Smooth muscle cell (in vitro differentiated cells): ENCODE results near the gene PTPRK. TPM values are rescaled to one million over a fixed set of nuclear protein-coding genes. Genes with fewer than 3 reads are reported as not detected.

Experiments
- DNase-seq: peaks from one replicate; lab custom pipeline; 2025; ENCODE audit not compliant: unreplicated experiment; lab: John Stamatoyannopoulos, UW
- H2AFZ ChIP-seq: fragments of 200-600 bp; sonication (generic); 2 replicates; pipeline ENCODE4 v1.6.0; 2016; ENCODE audit warnings: antibody characterized with exemption, low read depth, mild to moderate bottlenecking
- H3F3A ChIP-seq: fragments of 200-600 bp; sonication (generic); 2 replicates; pipeline ENCODE4 v1.6.0; 2017; ENCODE audit warnings: antibody characterized with exemption, low read depth
- H3K27ac ChIP-seq: fragments of 200-600 bp; sonication (generic); 2 replicates; pipeline ENCODE4 v1.5.1; 2016; ENCODE audit warnings: low read depth, mild to moderate bottlenecking
- H3K27me3 ChIP-seq: fragments of 200-600 bp; sonication (generic); 2 replicates; pipeline ENCODE4 v1.6.1; 2016; ENCODE audit warnings: low read depth, mild to moderate bottlenecking
- H3K36me3 ChIP-seq: fragments of 200-600 bp; sonication (generic); 2 replicates; pipeline ENCODE4 v1.5.1; 2016; ENCODE audit warnings: low read depth
- H3K4me1 ChIP-seq: fragments of 200-600 bp; sonication (generic); 2 replicates; pipeline ENCODE4 v1.5.1; 2016; ENCODE audit warnings: low read depth
- H3K4me2 ChIP-seq: fragments of 200-600 bp; sonication (generic); 2 replicates; pipeline ENCODE4 v1.6.0; 2016; ENCODE audit warnings: mild to moderate bottlenecking
- H3K4me3 ChIP-seq: fragments of 200-600 bp; sonication (generic); 2 replicates; pipeline ENCODE4 v1.5.1; 2016; ENCODE audit warnings: mild to moderate bottlenecking
- H3K79me2 ChIP-seq: fragments of 200-600 bp; sonication (generic); 2 replicates; pipeline ENCODE4 v1.6.0; 2016; ENCODE audit warnings: low read depth, mild to moderate bottlenecking
- H3K9ac ChIP-seq: fragments of 200-600 bp; sonication (generic); 2 replicates; pipeline ENCODE4 v1.6.0; 2016; ENCODE audit warnings: low read depth
- H3K9me3 ChIP-seq: fragments of 200-600 bp; sonication (generic); replicated peaks from 2 replicates; pipeline ENCODE4 v1.5.1; 2016; ENCODE audit warnings: low read depth
- H4K20me1 ChIP-seq: fragments of 200-600 bp; sonication (generic); 2 replicates; pipeline ENCODE4 v1.6.0; 2016; ENCODE audit warnings: low read depth
- CTCF ChIP-seq: fragments of 200-600 bp; sonication (generic); IDR thresholded peaks from 2 replicates; pipeline ENCODE4 v1.5.1; 2017; ENCODE audit warnings: borderline replicate concordance, mild to moderate bottlenecking, antibody characterized with exemption; ENCODE audit not compliant: insufficient read depth, poor library complexity, severe bottlenecking
- WGBS: methylation state at CpG from one replicate; pipeline ENCODE4 v1.1.7; 2016; ENCODE audit warnings: low lambda C conversion rate; 5-methylcytosine and 5-hydroxymethylcytosine counted together
- polyA plus RNA-seq: library from polyadenylated mRNA; unstranded; fragments of >200 nt; fragmentation: Nextera tagmentation; extraction: Ambion mirVana; gene quantifications from 2 replicates; pipeline ENCODE4 v1.2.1, GENCODE V29; 2016
- total RNA-seq: library from RNA; depleted of rRNA; stranded (reverse); fragments of >200 nt; gene quantifications from 2 replicates; pipeline ENCODE4 v1.2.3, GENCODE V29; 2014

Gene PTPRK
- total and polyA plus RNA-seq, 2 experiments from 2014 or later, result 21.7 to 50.4 TPM

DNA sequence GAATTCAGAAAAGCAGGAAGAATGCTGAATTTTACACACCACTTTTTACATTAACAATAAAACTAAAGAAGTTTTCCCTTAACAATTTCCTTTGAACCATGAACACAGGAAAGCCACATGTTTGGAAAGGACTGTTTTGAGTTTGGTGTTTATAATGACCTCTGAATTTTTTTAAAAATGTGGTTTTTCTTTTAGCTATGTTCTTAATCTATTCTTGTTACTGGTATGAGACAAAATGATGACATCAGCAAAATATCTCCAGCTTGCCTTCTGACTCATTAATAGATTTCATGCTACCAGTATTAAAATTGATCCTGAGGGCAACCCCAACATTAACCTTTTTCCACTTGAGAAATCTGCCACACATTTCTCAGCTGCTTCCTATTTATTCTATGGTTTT, 402.0 kb downstream of the PTPRK start:
- H3K9ac ChIP-seq, result no peak overlapping the region
- DNase-seq, result no peak
- no peaks in the 10 kb centered on the region for H3K36me3 ChIP-seq
- no peak overlapping the region for H3K4me3 ChIP-seq
- H3F3A ChIP-seq, result no peaks in the 10 kb centered on the region
- peak overlapping the region; percentile 55 for H3K4me2 ChIP-seq
- TF ChIP-seq CTCF, result no peak
- H3K27ac ChIP-seq, result peak overlapping the region; percentile 40
- H3K9me3 ChIP-seq, result no peaks in the 10 kb centered on the region
- no peaks in the 10 kb centered on the region for H3K79me2 ChIP-seq
- H2AFZ ChIP-seq, result no peak overlapping the region
- no peaks in the 10 kb centered on the region for H3K27me3 ChIP-seq
- H4K20me1 ChIP-seq, result peaks cover 40% of the 10 kb centered on the region
- H3K4me1 ChIP-seq, result peaks cover 8% of the 10 kb centered on the region

DNA sequence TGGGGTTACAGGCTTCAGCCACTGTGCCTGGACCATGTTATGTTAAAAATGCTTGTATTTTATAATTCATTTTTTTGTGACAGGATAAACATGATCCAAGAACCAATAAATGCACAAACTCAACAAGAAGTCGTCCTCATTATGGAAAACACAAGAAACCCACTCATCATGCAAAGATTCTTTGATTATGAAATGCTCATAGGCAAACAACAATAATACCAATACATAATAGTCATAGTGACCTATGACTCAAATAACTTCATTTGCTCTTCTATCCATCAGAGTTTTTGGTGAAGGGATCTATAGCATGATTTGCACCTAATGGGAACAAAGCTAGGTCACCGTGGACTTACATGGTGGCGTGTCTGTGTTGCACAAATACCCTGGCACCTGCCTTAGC, 402.5 kb downstream of the PTPRK start:
- no peak overlapping the region for H2AFZ ChIP-seq
- no peaks in the 10 kb centered on the region for H3K9me3 ChIP-seq
- 98% methylated on average over 3 of the region's 3 CpGs for WGBS
- H3K27ac ChIP-seq, result peak overlapping the region; percentile 40
- no peaks in the 10 kb centered on the region for H3F3A ChIP-seq
- no peak overlapping the region for H3K4me2 ChIP-seq
- H3K79me2 ChIP-seq, result no peaks in the 10 kb centered on the region
- H3K4me3 ChIP-seq, result no peak overlapping the region
- H4K20me1 ChIP-seq, result peaks cover 40% of the 10 kb centered on the region
- H3K9ac ChIP-seq, result no peak overlapping the region
- H3K36me3 ChIP-seq, result no peaks in the 10 kb centered on the region
- DNase-seq, result no peak
- peaks cover 8% of the 10 kb centered on the region for H3K4me1 ChIP-seq
- TF ChIP-seq CTCF, result no peak
- no peaks in the 10 kb centered on the region for H3K27me3 ChIP-seq

DNA sequence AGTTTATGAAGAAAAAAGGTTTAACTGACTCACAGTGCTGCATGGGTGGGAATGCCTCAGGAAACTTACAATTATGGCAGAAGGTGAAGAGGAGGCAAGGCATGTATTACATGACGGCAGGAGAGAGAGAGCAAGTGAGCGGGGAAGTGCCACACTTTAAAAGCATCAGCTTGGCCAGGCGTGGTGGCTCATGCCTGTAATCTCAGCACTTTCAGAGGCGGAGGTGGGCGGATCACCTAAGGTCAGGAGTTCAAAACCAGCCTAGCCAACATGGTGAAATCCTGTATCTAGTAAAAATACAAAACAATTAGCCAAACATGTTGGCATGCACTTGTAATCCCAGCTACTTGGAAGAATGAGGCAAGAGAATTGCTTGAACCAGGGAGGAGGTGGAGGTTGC, 406.2 kb downstream of the PTPRK start:
- Histone ChIP-seq H3K27ac (no peak overlapping the region), H4K20me1 (peaks cover 49% of the 10 kb centered on the region)
- no peak for TF ChIP-seq CTCF

GRCh38 chr6:128112494-128112893, 407.9 kb downstream of the PTPRK start:
- Histone ChIP-seq H3K27ac (peak overlapping the region; percentile 17), H3F3A (no peaks in the 10 kb centered on the region), H2AFZ (no peak overlapping the region), H4K20me1 (peaks cover 38% of the 10 kb centered on the region), H3K4me2 (peak overlapping the region; percentile 64), H3K4me1 (no peaks in the 10 kb centered on the region), H3K9ac (no peak overlapping the region), H3K27me3 (no peaks in the 10 kb centered on the region), H3K9me3 (no peaks in the 10 kb centered on the region), H3K36me3 (no peaks in the 10 kb centered on the region), H3K79me2 (no peaks in the 10 kb centered on the region), H3K4me3 (peak overlapping the region; percentile 27)
- WGBS, result 53% methylated on average over 2 of the region's 2 CpGs
- DNase-seq, result no peak
- TF ChIP-seq CTCF, result no peak

More for the DNA sequence above, 406.2 kb downstream of the PTPRK start:
- H2AFZ ChIP-seq, result no peak overlapping the region
- no peak overlapping the region for H3K4me3 ChIP-seq
- H3K9ac ChIP-seq, result no peak overlapping the region
- H3K9me3 ChIP-seq, result no peaks in the 10 kb centered on the region
- no peaks in the 10 kb centered on the region for H3K79me2 ChIP-seq
- DNase-seq, result no peak
- no peaks in the 10 kb centered on the region for H3K27me3 ChIP-seq
- no peak overlapping the region for H3K4me2 ChIP-seq
- H3K36me3 ChIP-seq, result no peaks in the 10 kb centered on the region
- H3F3A ChIP-seq, result no peaks in the 10 kb centered on the region
- H3K4me1 ChIP-seq, result peaks cover 5% of the 10 kb centered on the region
- 84% methylated on average over 5 of the region's 5 CpGs for WGBS
